DMS53 treated with DMSO at 0.1 percent for 48 hours (cell line): ENCODE results near the gene DUS2.

Source experiments
- DNase-seq: peaks from one replicate; lab custom pipeline; 2025; ENCODE audit not compliant: unreplicated experiment; lab: John Stamatoyannopoulos, UW

The DUS2 gene

DNA sequence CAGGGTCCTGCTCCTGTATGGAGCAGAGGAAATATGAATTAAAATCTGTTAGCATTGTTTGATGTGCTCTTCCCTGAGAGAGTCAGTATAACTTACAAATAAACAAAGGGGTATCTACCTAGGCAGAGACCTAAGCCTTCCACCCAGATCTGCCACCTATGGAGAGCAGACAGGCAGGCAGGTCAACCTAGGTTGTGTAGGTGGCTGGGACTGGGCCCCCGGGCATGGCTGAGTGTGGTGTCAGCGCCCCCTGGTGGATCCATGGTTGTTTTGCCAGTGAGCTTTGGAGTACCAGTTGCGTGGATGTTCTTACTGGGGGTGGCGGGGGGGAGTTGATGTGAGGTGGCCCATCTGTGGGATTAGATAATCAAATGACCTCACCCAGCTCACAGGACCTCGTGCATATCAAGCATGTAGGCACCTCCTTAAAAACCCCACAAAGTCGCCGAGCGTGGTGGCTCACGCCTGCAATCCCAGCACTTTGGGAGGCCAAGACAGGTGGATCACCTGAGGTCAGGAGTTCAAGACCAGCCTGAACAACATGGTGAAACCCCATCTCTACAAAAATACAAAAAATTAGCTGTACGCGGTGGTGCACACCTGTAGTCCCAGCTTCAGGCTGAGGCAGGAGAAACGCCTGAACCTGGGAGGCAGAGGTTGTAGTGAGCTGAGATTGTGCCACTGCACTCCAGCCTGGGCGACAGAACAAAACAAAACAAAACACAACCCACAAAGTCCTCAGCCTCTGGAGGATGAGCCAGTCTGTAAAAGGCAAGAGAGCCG is 17.6 kb downstream of the DUS2 start:
- peak; percentile 26 for DNase-seq

DNA sequence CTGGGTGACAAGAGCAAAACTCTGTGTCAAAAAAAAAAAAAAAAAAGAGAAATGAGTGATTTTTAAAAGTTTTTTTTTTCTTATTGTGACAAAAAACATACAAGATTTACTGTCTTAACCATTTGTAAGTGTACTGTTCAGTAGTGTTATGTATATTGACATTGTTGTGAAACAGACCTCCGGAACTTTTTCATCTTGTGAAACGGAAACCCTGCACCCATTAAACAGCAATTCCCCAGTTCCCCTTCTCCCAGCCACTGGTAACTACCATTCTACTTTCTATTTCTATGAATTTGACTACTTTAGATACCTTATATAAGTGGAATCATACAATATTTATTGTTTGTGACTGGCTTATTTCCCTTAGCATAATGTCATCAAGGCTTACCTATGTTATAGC is 18.7 kb downstream of the DUS2 start:
- no peak for DNase-seq

DNA sequence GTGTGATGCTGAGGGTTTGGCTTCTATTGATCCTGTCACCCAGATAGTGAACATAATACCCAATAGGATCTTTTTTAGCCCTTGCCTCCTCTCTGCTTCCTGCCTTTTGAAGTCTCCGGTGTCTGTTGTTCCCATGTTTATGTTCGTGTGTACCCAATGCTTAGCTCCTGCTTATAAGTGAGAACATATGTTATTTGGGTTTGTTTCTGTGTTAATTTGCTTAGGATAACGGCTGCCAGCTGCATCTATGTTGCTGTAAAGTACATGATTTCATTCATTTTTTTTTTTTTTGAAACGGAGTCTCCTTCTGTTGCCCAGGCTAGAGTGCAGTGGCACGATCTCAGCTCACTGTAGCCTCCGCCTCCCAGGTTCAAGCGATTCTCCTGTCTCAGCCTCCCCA is 23.0 kb downstream of the DUS2 start:
- no peak for DNase-seq

DNA sequence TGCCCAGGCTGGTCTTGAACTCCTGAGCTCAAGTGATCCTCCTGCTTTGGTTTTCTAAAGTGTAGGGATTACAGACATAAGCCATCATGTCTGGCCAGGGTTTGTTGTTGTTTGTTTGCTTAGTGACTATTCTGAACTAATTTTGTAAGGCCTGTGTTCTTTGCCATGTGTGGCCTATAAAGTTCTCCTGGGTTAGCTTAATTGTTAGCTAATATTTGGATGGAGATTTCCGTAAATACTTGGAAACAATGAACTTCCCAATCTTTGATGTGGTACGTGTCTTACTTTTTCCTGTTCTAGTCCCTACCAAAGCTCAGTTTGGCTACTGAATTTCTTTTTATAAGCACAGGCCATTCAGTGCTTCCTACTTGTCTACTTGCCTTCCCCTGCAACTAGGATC is 24.9 kb downstream of the DUS2 start:
- DNase-seq, result no peak

DNA sequence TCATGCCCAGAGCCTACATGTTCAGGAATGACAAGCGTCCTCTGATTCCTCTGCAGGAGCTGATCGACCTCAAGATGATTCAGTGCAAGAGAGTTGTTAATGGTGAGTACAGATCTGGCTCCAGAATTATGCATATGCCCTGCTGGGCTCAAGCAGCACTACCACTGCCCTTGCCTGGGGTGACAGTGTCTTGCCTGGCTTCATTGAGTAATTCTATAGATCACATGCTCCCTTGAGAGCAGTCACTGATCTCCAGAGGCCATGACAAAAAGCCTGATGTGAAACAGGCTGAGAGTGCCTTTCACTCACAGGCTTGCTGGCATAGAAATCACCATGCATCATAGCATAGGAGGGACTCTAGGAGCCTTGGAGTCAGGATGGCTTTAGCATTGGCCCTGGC is 26.4 kb downstream of the DUS2 start:
- DNase-seq, result no peak

DNA sequence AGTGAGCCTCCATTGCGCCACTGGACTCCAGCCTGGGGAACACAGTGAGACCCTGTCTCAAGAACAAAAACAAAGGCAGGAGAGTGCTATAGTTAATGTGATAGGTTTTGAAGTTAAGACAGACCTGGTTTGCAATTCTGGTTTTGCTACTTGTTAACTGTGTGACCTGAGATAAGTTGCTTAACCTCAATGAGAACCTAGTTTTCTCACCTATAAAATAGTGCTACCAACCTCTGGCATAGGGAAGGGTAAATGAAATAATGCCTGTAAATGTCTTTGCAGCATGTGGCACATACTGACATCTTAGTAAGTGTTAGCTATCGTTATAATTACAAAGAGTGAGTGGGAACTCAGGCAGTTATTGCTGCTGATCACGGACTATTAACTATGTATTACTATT is 32.3 kb downstream of the DUS2 start:
- DNase-seq, result no peak

DNA sequence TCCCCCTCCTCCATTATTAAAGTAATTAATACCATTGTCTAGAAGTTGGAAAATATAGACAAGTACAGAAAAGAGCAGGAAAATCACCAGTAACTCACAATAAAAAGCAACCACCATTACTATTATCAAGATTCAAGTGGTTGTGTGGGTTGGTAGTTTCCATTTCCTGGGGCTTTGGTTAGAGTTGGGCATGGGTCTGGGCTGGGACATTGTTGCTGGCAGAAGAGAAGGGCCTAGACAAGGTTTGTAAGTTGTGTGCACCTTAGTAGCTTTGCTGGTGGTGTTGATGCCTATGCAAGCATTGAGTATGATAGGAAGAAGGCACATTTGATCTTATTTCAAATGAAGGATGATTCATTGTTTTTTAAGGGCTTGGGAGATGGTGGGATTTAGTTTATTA is 36.7 kb downstream of the DUS2 start:
- DNase-seq, result no peak

DNA sequence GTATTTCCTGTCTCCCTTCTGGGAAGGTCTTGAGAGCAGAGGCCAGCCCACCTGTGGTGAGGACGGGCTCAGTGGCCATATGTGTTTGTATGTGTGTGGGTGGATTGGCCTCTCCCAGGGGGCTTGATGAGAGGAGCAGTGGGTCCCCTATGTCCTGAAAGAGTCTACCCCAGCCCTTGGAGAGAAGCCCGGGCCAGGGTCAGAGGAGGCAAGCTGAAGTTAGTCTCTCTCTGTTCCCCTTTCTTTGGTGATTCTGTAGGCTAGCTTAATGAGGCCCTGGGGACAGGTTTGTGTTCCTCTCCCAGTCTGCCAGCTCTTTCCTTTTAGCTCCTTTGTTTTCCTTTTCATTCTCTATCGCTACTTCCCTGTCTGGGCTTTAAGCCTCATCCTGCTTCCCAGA is 38.3 kb downstream of the DUS2 start:
- DNase-seq, result no peak

DNA sequence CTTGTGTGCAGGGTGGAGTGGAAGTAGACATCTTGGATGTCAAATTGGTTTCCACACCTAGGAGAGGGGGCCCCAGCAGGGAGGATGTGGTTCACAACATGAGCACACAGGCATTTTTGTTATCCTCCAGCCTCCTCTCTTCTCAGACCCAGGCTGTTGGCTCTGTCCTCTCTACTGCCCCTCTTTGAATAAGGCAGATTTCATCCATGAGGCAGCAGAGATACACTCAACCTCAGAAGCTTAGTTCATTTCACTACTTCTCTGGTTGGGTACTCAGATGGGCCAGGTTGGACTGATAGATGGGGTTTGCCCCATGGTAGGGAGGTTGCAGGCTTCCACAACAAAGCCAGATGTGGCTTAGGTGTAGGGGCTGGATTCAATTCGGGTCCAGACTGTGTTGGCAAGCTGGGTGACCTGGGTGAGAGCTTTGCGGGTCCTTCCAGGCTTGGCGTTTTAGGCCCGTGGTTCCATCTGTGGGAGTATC is 39.9 kb downstream of the DUS2 start:
- DNase-seq, result no peak

DNA sequence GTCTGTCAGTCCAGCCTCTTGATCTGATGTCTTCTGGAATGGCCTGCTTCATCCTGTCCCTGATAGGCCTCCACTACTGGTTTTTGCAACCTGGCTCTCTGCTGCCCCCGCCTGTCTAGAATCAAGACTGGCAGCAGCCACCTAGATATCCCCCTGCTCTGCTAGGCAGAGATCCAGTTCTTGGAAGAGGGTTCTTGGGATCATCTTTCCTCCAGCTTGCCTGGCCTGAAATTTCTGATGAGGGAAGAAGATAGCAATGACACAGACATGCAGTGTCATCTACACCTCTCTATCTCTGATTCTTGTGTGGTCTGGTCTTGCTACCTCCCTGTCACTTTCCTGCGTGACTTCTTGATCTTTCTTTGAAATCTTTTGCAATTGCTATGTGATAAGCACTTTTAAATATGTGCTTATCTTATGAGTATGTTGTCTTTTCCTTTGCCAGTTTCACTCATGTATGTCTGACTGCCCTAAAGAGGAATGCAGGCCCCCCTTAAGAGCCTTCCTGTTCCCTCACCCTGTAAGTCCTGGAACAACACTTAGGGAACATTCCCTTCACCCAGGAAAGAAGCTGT is 41.8 kb downstream of the DUS2 start:
- DNase-seq, result peak; percentile 37

DNA sequence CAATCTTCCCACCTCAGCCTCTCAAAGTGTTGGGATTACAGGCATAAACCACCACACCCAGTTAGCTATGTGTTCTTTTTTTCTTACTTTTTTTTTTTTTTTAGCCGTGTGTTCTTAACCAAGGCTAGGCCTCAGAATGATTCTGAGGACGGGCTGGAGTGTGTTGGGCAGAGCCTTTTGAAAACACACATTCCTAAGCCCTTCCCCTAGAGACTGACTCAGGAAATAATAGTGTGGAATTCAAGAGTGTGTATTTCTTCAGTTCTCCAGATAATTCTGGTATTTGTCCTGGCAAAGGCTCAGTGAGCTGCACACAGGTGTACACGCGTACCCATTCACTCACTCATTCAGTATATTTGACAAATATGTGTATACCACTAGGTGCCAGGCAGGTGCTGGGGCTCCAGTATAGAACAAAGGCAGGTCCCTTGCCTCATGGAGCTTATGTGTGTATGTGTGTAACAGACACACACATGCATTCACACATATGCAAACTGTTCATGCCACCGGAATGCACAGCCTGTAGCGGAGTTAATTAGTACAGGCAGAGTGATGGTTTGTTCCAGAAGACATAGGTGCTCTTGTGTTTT is 42.7 kb downstream of the DUS2 start:
- no peak for DNase-seq

DNA sequence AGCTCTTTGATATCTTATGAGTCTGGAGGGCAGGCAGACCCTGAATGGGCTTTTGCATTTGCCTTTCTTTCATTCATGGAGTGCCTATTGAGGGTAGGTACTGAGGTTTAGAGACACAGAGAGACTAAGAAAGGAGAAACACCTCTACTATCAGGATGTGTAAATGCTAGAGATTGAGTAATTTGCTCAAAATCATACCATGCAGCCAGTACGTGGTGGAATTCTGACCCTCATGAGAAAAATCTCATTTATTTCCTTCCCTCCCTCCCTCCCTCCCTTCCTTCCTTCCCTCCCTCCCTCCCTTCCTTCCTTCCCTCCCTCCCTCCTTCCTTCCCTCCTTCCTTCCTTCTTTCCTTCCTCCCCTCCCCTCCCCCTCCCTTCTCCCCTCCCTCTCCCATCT is 43.7 kb downstream of the DUS2 start:
- DNase-seq, result no peak

DNA sequence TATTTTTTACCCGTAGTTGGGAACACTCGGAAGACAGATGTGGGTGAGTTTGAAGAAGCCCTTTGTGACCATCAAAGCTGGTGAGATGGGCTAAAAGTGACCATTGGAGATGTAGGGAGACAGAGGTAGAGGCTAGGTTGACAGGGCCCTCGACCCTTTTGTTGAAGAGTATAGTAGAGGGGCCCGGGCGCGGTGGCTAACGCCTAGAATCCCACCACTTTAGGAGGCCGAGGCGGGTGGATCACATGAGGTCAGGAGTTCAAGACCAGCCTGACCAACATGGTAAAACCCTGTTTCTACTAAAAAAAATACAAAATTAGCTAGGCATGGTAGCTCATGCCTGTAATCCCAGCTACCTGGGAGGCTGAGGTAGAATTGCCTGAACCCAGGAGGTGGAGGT is 45.8 kb downstream of the DUS2 start:
- no peak for DNase-seq

DNA sequence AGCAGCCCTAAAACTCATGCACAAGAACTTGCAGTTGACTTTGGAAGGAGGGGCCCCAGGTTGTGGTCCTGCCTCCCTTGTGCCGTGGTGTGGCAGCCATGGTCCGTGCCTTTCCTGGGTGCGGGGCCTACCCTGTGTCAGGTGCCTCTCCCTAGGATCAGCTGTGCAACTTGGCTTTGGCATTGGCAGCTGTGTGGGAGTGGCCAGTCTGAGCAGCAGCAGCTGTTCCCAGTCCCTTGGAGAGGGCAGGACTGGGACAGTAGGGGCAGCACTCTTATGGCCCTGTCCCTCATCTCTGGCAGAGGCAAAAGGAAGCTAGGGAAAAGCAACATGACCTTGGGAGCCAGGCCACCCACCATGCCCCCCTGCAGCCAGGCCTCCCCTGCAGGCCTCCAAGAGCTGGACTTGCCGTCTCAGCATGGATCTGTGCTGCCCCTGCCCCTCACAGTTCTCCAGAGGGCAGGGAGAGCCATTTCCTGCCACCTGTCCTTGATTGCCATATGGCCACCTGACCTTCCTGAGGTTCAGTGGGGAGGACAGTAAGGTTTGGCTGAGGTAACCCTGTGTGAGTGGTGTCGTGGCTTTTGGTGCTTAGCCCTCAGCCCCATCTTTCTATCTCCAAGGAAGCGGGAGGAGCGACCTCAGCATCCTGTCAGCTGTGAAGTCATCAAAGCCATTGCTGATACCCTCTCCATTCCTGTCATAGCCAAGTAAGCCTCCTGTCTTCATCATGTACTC is 46.6 kb downstream of the DUS2 start:
- peak; percentile 78 for DNase-seq

DNA sequence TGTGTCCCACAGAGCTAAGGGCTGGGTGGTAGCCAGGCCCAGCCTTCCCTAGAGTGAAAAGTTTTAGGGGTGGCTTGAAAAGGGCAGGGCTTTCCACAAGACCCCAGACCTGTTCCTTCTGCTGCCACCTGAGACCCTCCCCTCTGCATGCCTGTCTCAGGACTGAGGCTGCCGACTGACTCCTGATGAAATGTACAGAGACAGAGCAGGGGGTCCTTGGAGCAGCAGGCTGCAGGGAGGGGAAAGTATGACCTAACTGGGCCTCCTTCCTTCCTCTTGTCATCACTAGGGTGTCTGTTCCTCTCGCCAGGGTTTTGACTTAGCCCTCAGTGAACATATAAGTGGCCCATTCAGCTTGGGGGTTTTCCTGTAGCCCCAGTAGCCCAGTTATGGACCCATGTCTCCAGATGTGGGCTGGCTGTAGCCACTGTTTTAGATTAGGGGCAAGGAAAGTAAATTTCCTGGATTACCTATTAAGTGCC is 47.2 kb downstream of the DUS2 start:
- DNase-seq, result no peak

DNA sequence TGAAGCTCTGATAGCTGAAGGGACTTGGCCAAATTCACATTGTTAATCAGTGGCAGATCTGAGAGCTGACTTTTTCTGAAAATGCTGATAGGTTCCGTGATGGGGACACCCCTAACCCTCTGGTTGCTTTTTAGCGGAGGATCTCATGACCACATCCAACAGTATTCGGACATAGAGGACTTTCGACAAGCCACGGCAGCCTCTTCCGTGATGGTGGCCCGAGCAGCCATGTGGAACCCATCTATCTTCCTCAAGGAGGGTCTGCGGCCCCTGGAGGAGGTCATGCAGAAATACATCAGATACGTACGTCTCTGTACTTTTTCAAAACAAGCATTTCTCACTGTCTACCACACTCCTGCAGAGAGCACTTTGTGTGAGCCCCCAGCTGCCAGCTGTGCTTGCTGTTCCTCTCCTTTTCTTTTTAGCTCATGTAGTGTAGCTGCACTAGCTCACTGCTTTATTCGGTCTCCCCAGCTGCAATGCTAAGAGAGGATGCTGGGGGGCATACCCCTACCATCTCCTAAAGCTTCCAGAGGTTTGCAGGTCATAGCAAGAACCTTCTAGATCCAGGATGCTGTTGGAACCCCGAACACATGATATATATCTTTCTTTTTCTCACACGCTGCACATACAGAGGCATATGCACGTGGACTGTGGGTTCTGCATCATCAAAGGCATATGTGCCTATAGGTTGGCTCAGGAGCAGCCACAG is 47.9 kb downstream of the DUS2 start:
- no peak for DNase-seq

DNA sequence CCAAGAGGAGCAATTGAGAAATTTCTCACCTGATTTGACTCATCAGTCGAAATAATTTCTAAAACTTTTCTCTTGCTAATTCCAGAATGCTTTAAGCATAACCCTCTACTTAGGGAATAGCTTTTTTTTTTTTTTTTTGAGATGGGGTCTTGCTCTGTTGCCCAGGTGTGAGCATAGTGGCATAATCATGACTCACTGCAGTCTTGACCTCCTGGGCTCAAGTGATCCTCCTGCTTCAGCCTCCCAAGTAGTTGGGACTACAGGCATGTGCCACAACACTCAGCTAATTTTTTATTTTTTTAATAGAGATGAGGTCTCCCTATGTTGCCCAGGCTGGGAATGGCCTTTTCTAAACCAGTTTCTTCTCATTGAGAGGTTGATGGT is 48.4 kb downstream of the DUS2 start:
- no peak for DNase-seq

DNA sequence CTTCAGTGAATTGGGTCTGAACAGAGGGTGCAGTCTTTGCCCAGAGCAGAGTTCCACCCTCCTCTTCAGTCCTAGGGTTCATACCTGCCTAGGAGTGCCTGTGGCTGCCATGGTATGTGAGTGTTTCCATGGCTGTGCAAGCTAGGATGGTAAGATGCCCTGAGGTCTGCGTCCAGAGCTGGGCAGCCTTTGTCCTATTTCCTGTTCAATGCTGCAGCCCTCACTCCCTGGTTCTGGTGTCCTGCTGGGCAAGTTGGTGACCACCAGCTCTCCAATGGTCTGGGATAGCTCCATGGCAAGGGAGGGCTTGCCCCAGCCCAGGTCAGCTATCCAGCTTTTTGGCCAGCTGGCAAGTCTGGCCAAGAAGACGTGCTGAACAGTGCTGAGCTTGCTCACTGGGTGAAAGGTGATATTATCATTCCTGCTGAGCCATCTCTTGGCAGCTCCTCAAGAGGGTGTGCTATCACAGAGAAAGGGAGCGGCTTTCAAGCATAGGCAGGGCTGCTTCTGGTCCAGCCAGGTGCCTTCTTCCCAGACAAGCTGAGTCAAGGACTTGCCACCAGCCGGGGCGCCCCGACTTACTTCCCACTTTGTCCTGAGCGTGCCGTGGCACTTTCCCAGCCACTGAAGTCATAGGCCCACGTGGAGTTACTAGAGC is 49.1 kb downstream of the DUS2 start:
- no peak for DNase-seq

DNA sequence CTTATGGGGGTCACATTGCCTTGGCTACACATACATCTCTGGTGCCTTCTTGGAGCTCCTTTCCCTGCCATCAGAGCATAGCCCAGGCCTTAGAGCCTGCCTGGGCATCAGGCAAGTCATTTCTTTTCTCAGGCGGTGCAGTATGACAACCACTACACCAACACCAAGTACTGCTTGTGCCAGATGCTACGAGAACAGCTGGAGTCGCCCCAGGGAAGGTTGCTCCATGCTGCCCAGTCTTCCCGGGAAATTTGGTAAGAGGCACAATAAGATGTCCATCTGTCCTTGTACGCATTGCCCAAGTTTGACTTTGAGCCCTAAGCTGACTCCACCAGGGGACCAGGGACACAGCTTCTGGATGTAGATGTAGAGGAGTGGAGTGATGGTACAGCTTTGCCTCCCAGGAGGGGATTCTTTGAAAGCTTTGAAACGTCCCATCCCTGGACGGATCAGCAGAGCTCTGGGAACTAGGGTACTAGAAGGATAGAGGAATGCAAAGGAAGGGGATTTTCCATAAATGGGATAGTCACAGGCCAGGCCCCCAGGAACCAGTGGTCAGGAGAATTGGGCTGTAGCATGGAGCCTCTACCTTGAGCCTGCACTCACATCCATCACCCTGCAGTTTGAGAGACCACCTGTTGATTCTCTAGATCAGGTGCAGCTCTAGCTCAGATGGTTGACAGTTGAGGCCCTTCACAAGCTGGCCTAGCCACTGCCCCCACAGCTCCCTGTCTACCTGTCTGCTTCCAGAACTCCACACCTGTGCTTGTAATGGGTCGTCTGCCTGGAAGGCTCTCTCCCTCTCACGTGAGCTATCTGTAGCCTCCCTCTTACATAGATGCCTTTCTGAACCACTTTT is 51.0 kb downstream of the DUS2 start:
- DNase-seq, result no peak
